Measurements from ENCODE around the gene MRPL52.

DNA sequence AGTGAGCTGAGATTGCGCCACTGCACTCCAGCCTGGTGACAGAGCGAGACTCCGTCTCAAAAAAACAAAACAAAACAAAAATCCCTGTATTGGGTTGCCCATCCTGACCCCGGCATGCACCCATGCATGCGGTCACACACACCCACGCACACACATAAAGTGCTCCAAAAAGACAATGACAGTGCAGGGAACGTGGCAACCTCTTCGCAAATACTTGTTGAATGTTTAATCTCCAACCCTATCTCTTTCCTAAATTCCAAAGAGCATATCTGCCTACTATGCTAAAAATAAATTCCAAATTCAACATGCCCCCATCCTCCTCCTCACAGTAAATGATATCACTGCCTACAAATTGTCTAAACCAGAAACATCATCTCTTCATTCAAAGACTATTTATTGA, 28.0 kb upstream of the MRPL52 start:
- TF ChIP-seq, protein P1, sequence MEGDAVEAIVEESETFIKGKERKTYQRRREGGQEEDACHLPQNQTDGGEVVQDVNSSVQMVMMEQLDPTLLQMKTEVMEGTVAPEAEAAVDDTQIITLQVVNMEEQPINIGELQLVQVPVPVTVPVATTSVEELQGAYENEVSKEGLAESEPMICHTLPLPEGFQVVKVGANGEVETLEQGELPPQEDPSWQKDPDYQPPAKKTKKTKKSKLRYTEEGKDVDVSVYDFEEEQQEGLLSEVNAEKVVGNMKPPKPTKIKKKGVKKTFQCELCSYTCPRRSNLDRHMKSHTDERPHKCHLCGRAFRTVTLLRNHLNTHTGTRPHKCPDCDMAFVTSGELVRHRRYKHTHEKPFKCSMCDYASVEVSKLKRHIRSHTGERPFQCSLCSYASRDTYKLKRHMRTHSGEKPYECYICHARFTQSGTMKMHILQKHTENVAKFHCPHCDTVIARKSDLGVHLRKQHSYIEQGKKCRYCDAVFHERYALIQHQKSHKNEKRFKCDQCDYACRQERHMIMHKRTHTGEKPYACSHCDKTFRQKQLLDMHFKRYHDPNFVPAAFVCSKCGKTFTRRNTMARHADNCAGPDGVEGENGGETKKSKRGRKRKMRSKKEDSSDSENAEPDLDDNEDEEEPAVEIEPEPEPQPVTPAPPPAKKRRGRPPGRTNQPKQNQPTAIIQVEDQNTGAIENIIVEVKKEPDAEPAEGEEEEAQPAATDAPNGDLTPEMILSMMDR (tag by site-specific recombination; IDR thresholded peaks at IDR 0.05), result no peak
- TF ChIP-seq BCL11B (tag by site-specific recombination; IDR thresholded peaks at IDR 0.05; ENCODE audit: low read depth), result no peak
- TF ChIP-seq, protein P2, sequence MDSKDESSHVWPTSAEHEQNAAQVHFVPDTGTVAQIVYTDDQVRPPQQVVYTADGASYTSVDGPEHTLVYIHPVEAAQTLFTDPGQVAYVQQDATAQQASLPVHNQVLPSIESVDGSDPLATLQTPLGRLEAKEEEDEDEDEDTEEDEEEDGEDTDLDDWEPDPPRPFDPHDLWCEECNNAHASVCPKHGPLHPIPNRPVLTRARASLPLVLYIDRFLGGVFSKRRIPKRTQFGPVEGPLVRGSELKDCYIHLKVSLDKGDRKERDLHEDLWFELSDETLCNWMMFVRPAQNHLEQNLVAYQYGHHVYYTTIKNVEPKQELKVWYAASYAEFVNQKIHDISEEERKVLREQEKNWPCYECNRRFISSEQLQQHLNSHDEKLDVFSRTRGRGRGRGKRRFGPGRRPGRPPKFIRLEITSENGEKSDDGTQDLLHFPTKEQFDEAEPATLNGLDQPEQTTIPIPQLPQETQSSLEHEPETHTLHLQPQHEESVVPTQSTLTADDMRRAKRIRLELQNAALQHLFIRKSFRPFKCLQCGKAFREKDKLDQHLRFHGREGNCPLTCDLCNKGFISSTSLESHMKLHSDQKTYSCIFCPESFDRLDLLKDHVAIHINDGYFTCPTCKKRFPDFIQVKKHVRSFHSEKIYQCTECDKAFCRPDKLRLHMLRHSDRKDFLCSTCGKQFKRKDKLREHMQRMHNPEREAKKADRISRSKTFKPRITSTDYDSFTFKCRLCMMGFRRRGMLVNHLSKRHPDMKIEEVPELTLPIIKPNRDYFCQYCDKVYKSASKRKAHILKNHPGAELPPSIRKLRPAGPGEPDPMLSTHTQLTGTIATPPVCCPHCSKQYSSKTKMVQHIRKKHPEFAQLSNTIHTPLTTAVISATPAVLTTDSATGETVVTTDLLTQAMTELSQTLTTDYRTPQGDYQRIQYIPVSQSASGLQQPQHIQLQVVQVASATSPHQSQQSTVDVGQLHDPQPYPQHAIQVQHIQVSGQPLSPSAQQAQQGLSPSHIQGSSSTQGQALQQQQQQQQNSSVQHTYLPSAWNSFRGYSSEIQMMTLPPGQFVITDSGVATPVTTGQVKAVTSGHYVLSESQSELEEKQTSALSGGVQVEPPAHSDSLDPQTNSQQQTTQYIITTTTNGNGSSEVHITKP (tag by site-specific recombination; IDR thresholded peaks at IDR 0.05), result no peak
- TF ChIP-seq ZNF677 (tag by site-specific recombination; IDR thresholded peaks at IDR 0.05), result no peak
- TF ChIP-seq ZNF24 (tag by site-specific recombination; IDR thresholded peaks at IDR 0.05), result no peak
- TF ChIP-seq ZNF335 (tag by site-specific recombination; conservative IDR thresholded peaks at IDR 0.05), result no peak
- TF ChIP-seq KLF16 (tag by site-specific recombination; IDR thresholded peaks at IDR 0.05), result no peak
- TF ChIP-seq, protein P3, sequence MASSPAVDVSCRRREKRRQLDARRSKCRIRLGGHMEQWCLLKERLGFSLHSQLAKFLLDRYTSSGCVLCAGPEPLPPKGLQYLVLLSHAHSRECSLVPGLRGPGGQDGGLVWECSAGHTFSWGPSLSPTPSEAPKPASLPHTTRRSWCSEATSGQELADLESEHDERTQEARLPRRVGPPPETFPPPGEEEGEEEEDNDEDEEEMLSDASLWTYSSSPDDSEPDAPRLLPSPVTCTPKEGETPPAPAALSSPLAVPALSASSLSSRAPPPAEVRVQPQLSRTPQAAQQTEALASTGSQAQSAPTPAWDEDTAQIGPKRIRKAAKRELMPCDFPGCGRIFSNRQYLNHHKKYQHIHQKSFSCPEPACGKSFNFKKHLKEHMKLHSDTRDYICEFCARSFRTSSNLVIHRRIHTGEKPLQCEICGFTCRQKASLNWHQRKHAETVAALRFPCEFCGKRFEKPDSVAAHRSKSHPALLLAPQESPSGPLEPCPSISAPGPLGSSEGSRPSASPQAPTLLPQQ (tag by site-specific recombination; IDR thresholded peaks at IDR 0.05), result no peak
